Ectodermal cell (in vitro differentiated cells): ENCODE results near the gene KCNJ5.
"Not testable (repeated sequence)": the region's sequence is repeated elsewhere in the genome, so short reads cannot be mapped to it uniquely, and the experiment has no call there.

Experiments
- H3K27ac ChIP-seq: 2 replicates; pipeline ENCODE4 v1.7.0; 2013; ENCODE audit warnings: mild to moderate bottlenecking, low read depth, low read length; ENCODE audit not compliant: insufficient read depth, poor library complexity, severe bottlenecking
- H3K27me3 ChIP-seq: 2 replicates; pipeline ENCODE4 v1.7.0; 2013; ENCODE audit warnings: mild to moderate bottlenecking, low read length; ENCODE audit not compliant: insufficient read depth, control insufficient read depth, poor library complexity, severe bottlenecking
- H3K36me3 ChIP-seq: one replicate; pipeline ENCODE4 v1.7.0; 2013; ENCODE audit warnings: low read length; ENCODE audit not compliant: control insufficient read depth, insufficient read depth
- H3K4me1 ChIP-seq: one replicate; pipeline ENCODE4 v1.7.0; 2013; ENCODE audit warnings: low read length; ENCODE audit not compliant: control insufficient read depth, insufficient read depth
- H3K4me3 ChIP-seq: 2 replicates; pipeline ENCODE4 v1.7.0; 2013; ENCODE audit warnings: low read depth, low read length, control low read depth; ENCODE audit not compliant: insufficient read depth
- H3K9me3 ChIP-seq: 2 replicates; pipeline ENCODE4 v1.7.0; 2013; ENCODE audit warnings: mild to moderate bottlenecking, low read length, moderate library complexity; ENCODE audit not compliant: control insufficient read depth
- WGBS, 2 experiments: methylation state at CpG; one replicate each; pipeline ENCODE4 v1.1.7; 2013; ENCODE audit warnings: missing lambda C conversion rate in 2 of 2; 5-methylcytosine and 5-hydroxymethylcytosine counted together

KCNJ5 gene

GRCh38 chr11:128911701-128912100, 20.5 kb downstream of the KCNJ5 start:
- Histone ChIP-seq H3K36me3 (no peaks in the 10 kb centered on the region), H3K9me3 (no peaks in the 10 kb centered on the region), H3K27me3 (peaks cover 10% of the 10 kb centered on the region), H3K27ac (no peak overlapping the region), H3K4me1 (no peaks in the 10 kb centered on the region), H3K4me3 (no peak overlapping the region)
- 95 to 97% methylated on average over 18 of the region's 18 CpGs for WGBS, 2 experiments

- H3K27me3 ChIP-seq: no peaks in the 10 kb centered on the region
- no peaks in the 10 kb centered on the region for H3K36me3 ChIP-seq
- no peak overlapping the region for H3K4me3 ChIP-seq
- no peak overlapping the region for H3K27ac ChIP-seq
- WGBS, 2 experiments: 92% methylated on average over 5 of the region's 5 CpGs
- H3K9me3 ChIP-seq: no peaks in the 10 kb centered on the region
- peaks cover 5% of the 10 kb centered on the region for H3K4me1 ChIP-seq
These were observed 22.6 kb downstream of the KCNJ5 start for GRCh38 chr11:128913806-128914205.

DNA sequence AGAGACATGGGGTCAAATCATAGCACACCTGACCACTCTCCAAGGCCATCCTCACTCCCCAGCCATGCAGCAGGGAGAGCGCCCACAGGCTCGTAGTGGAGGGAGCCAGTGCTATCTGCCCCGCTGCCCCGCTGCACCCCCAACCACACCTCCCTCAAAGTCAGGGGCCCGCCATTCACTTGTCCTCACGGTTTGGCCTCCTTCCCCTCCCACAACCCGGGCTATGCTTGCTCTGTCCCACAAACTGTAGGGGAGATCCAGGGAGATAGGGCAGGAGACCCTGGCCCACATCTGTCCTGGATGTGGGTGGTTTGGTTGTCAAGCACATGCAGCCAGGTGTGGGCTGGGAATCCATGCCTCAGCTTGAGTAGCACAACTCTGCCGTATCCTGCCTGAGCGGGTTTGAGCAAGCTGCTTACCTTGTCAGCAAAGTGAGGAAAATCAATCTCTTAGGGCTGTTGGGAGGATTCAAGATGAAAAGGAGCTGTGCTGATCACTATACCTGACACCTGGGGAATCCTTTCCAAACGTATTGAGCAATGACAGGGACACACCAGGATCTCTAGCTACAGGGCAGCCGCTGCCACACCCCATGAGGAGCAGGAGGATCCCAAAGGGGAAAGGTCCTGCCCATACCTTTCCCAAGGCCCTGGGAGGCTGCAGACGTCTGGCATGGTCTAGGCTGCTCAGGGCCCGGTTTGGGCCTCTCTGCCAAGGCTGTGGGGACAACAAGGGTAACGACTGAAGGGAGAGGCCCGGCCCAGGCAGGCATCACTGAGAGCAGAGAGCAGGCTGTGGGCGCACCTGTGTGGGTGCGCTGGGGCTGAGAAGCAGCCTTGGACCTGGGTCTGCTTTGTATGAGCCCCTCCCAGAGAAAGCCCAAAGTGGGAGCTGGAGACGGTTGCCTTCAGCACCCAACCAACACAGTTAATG, 23.3 kb downstream of the KCNJ5 start:
- no peak overlapping the region for H3K4me3 ChIP-seq
- peaks cover 5% of the 10 kb centered on the region for H3K4me1 ChIP-seq
- H3K27me3 ChIP-seq: no peaks in the 10 kb centered on the region
- H3K36me3 ChIP-seq: no peaks in the 10 kb centered on the region
- H3K9me3 ChIP-seq: no peaks in the 10 kb centered on the region
- 86 to 88% methylated on average over 16 to 18 of the region's 18 CpGs for WGBS, 2 experiments
- H3K27ac ChIP-seq: no peak overlapping the region

DNA sequence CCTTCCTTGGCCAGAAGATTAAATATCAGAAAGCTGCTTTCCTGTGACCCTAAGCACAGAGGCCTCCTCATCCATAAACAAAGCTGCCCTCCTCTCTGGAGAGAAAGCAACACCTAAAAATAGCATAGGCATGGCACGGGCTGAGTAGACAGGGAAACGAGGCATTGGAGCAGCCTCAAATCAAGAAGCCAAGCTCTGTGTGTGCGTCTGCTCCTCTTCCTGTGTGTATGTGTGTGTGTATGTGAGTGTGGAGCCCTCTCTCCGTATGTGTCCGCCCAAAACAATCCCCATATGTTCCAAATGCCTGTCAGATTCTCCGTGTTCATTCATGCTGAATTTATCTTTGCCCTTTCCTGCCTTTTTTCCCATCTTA, 24.0 kb downstream of the KCNJ5 start:
- Histone ChIP-seq H3K27me3 (no peaks in the 10 kb centered on the region), H3K4me3 (no peak overlapping the region), H3K36me3 (no peaks in the 10 kb centered on the region), H3K4me1 (peaks cover 5% of the 10 kb centered on the region), H3K27ac (no peak overlapping the region), H3K9me3 (no peaks in the 10 kb centered on the region)
- WGBS, 2 experiments: 85 to 92% methylated on average over 6 of the region's 6 CpGs

- WGBS, 2 experiments: 58 to 63% methylated on average over 3 of the region's 3 CpGs
- no peaks in the 10 kb centered on the region for H3K27me3 ChIP-seq
These were observed 24.9 kb downstream of the KCNJ5 start for GRCh38 chr11:128916037-128916572.

GRCh38 chr11:128916681-128917080, 25.5 kb downstream of the KCNJ5 start:
- Histone ChIP-seq H3K36me3 (no peaks in the 10 kb centered on the region), H3K9me3 (no peaks in the 10 kb centered on the region), H3K27me3 (no peaks in the 10 kb centered on the region), H3K27ac (no peak overlapping the region), H3K4me3 (no peak overlapping the region), H3K4me1 (peaks cover 5% of the 10 kb centered on the region)
- 93 to 95% methylated on average over 2 of the region's 2 CpGs for WGBS, 2 experiments

More at GRCh38 chr11:128916037-128916572, 24.9 kb downstream of the KCNJ5 start:
- Histone ChIP-seq H3K36me3 (no peaks in the 10 kb centered on the region), H3K9me3 (no peaks in the 10 kb centered on the region), H3K4me3 (no peak overlapping the region), H3K27ac (no peak overlapping the region), H3K4me1 (peaks cover 5% of the 10 kb centered on the region)

GRCh38 chr11:128917144-128917724, 26.1 kb downstream of the KCNJ5 start:
- Histone ChIP-seq H3K9me3 (no peaks in the 10 kb centered on the region), H3K4me3 (no peak overlapping the region), H3K36me3 (no peaks in the 10 kb centered on the region), H3K27me3 (no peaks in the 10 kb centered on the region), H3K4me1 (peaks cover 5% of the 10 kb centered on the region), H3K27ac (no peak overlapping the region)
- 54 to 58% methylated on average over 5 of the region's 5 CpGs for WGBS, 2 experiments

- Histone ChIP-seq H3K4me1 (peaks cover 5% of the 10 kb centered on the region), H3K27ac (no peak overlapping the region), H3K4me3 (no peak overlapping the region), H3K27me3 (no peaks in the 10 kb centered on the region), H3K9me3 (no peaks in the 10 kb centered on the region), H3K36me3 (no peaks in the 10 kb centered on the region)
- 80 to 85% methylated on average over 5 of the region's 5 CpGs for WGBS, 2 experiments
These were observed 28.1 kb downstream of the KCNJ5 start for GRCh38 chr11:128919216-128919615.

GRCh38 chr11:128919635-128920034, 28.5 kb downstream of the KCNJ5 start:
- not testable (repeated sequence) for H3K4me1 ChIP-seq, H3K4me3 ChIP-seq, H3K36me3 ChIP-seq, H3K9me3 ChIP-seq, H3K27me3 ChIP-seq, H3K27ac ChIP-seq
- 72 to 73% methylated on average over 7 of the region's 7 CpGs for whole genome bisulfite sequencing, 2 experiments

GRCh38 chr11:128920666-128921065, 29.5 kb downstream of the KCNJ5 start:
- Histone ChIP-seq H3K9me3 (no peaks in the 10 kb centered on the region), H3K36me3 (no peaks in the 10 kb centered on the region), H3K27me3 (no peaks in the 10 kb centered on the region), H3K4me3 (no peak overlapping the region), H3K4me1 (peaks cover 8% of the 10 kb centered on the region), H3K27ac (no peak overlapping the region)
- 92 to 93% methylated on average over 15 of the region's 15 CpGs for WGBS, 2 experiments
